Stimulated activated CD4-positive, alpha-beta T cell treated with anti-CD3 and anti-CD28 coated beads, Interleukin-15, amount 100 ng/mL, for 1 hour (primary cell): Measurements from ENCODE around the gene TMEM89.
A peak's percentile ranks its signal among the peaks of the same experiment; 100 is the strongest.

Source experiments
- DNase-seq, 2 donors: peaks; one replicate each; pipeline ENCODE4 v3.0.0-alpha.2; 2020; ENCODE audit warnings: low read depth in 1 of 2, low spot score in 1 of 2

The TMEM89 gene

GRCh38 chr3:48621461-48621869 lies at the start of gene TMEM89:
TSS of gene TMEM89 (minus strand) at chr3:48621769. CDS start at chr3:48621756, 13 bp downstream.
- no peak for DNase-seq

DNA sequence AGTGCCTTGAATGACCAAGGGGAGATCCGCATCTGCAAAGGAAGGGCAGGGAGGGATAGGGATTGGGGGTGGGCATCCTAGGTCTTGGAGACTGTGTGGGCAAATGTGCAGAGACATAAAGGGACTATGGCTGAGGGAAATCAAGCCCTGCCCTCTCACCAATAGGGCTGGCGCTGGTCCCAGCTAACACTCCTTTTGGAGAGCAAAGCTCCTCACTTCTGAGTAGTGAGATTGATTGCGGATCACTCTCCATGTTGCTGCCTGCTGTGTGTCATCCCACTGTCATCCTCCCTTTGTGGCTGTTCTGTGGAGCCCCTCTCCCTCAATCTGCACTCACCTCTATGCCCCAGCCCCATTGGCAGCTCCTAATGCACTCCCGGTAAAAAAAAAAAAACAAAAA lies 43.4 kb upstream of the TMEM89 start:
- DNase-seq = no peak

GRCh38 chr3:48664313-48664644 lies 42.7 kb upstream of the TMEM89 start:
- no peak for DNase-seq

GRCh38 chr3:48663489-48664312 lies 42.1 kb upstream of the TMEM89 start:
- peak; percentile 66 to 75 for DNase-seq

DNA sequence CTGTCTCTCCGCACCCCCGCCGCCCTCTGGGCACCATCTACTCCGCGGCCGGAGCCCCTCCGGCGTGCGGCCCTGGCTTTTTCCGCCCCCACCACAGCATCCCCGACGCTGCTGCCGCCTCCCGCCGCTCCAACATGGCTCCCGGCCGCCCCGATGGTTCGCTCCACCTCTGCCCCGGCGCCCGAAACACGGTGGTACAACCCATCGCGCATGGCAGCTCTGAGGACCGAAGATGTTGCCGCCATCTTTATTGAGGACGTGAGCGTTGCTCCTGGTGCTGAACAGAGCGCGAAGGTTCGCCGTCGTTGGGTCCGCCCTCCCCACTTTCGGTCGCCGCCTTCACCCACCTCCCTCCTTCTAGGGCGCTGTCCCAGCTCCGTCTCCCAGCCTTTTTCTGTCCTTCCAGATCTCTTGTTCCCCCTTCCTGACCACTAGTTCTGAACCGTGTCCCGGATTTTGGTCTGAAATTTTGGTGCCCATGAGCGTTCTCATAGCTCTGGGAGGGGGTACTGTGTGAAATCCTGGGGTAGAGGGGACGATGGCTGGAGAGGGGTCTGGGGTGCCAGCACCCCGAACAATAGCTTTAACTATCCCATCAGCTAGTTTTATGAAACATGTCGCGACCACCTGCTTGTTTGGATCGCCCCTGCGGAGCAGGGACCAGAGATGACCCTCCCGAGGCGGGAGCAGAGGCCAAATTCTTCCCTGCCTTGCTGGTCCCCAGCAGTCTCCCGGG lies 41.4 kb upstream of the TMEM89 start, which contains the start of gene CELSR3:
TSS of gene CELSR3 (minus strand) at position 134 of the 736 bp plus-strand sequence. CDS start 252 bp downstream, outside the sequence.
- peak in 1 of 2 donors; percentile 23 for DNase-seq

- DNase-seq = no peak
These were observed 40.7 kb upstream of the TMEM89 start for GRCh38 chr3:48662145-48662752.

DNA sequence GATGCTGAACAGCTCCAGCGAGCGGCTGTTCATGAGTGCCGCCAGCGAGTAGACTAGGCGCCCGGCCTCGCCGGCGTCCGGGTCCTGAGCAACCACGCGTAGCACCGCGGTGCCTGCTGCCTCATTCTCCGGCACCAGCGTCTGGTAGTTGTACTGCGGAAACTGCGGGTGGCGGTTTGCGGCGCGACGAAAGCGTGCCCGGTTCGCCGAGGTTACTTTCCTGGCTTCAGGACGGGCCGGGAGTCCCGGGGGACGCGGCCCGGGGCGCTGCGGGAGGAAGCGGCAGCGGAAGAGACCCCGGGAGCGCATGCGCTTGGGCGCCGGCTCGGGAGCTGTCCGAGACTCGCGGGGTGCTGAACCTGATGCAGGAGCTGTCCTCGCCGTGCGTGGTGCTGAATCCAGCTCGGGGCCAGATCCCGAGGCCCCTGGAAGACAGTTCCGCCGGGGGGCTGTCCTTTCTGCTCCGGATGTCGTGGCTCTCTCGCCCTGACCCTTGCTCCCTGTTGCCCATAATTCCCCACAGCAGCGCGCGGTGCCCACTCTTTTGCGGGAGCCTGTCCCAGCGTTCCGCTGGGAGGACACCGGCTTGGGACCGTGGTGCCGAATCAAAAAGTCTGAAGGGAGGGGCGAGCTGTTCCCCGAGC lies 40.1 kb upstream of the TMEM89 start:
- peak; percentile 48 to 68 for DNase-seq

DNA sequence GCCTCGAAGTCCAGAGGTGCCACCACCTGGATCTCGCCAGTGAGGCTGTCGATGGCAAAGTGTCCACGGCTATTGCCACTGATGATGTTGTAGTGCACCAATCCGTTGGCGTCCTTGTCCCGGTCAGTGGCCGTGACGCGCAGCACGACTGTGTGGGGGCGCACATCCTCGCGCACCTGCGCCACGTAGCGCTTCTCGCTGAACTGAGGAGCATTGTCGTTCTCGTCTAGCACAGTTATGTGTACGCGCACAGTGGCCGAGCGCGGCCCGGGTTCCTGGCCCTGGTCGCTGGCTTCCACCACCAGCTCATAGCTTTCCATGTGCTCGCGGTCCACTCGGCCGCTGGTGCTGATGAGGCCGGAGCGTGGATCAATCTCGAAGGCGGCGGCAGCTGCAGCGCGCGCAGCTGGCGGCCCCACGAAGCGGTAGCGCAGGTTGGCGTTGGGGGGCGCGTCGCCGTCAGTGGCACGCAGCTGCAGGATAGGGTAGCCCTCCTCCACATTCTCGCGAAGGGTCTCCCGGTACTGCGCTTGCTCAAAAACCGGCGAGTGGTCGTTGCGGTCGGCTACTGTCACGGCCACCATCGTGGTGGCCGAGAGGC lies 39.3 kb upstream of the TMEM89 start:
- DNase-seq = no peak

GRCh38 chr3:48656841-48657281 lies 35.3 kb upstream of the TMEM89 start:
- no peak for DNase-seq

- peak; percentile 75 to 79 for DNase-seq
These were observed 34.7 kb upstream of the TMEM89 start for GRCh38 chr3:48656061-48656840.

- peak; percentile 22 to 23 for DNase-seq
These were observed 34.0 kb upstream of the TMEM89 start for GRCh38 chr3:48655606-48656005.

- no peak for DNase-seq
These were observed 33.5 kb upstream of the TMEM89 start for GRCh38 chr3:48655063-48655462.

DNA sequence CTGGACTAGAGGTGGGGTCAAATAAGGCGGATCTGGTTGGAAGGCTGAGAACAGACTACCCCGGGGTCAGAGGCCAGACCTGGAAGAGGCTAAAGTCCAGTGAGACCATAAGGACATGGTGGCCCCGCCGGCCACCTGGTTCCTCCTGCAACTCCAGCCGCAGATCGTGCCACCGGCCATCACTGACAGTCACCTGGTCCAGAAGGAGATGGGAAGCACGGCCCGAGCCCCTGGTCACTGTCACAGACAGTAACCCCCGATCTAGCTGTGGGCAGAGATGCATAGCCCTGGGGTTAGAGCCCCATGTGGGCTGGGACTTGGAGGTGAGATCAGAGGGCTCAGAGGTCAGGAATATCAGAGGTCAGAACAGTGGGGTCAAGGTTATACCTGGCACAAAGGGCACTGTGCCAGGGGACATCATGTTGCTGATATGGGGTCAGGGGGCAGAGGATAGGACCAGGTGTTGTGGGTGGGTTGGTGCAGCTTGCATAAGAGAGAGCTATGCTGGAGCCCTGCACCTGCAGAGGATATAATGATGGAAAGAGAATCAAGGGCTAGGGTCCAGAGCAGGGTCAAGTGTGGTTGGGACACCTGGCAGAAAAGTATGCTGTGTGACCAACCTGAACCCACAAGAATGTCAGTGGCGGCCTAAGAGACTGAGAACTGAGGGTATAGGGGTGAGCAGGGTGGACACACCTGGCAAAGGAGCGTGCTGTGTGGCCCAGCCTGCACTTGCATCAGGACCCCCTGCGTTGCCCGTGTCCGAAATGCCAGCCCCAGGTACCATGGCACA lies 31.6 kb upstream of the TMEM89 start:
- DNase-seq = no peak

DNA sequence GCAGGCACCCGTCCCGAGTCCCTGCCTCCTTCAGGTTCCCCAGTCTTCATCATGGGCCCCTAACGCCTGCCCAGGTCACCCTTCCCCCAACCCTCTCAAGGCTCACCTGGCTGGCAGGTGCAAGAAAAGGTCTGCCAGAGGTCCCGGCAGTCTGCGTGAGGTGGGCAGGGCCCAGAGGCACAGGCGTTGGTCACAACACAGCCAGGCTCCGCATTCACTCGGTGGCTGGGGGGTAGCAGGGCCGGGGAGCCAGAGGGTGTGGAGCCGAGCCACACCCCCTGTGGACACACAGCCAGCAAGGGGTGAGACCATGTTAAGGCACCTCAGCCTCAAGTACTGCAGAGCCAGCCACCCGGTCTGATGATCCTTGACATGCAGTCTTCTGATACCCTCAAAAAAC lies 30.2 kb upstream of the TMEM89 start:
- no peak for DNase-seq

DNA sequence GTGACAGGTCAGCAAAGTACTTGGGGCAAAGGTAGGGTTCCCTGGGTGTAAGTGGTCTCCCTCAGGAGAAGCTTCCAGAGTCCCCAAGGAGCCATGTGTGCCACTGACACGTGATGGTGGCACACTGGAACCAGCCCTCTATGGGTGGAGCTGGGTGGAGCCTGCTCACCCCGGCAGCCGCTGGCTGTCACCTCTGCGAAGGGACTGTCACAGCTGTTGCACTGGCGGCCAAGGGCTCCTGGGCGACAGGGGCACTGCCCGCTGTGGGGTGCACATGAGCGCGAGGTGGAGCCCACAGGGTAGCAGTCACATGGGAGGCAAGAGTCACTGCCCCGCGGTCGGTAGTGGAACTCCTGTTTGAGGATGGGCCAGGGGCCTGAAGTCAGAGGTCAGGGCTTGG lies 29.2 kb upstream of the TMEM89 start:
- no peak for DNase-seq

- DNase-seq = no peak
These were observed 26.8 kb upstream of the TMEM89 start for GRCh38 chr3:48648188-48648850.

DNA sequence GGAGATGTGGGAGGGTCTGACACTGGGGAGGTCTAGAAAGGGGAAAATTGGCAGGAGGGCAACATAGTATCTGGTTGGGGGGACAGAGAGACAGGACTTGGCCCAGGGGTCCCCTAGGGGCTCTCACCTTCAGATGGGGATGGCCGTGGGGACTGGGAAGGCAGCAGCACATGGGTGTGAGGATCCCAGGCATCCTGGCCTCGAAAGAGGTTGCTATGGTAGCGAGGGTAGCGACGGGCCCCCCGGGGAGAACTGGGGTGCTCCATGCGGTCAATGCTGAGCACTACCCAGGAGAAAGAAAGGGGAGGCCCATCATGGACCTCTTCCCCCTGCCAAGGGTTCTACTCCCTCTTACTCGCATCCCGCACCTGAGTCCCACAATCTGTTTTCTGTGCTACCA lies 26.1 kb upstream of the TMEM89 start:
- DNase-seq = no peak

DNA sequence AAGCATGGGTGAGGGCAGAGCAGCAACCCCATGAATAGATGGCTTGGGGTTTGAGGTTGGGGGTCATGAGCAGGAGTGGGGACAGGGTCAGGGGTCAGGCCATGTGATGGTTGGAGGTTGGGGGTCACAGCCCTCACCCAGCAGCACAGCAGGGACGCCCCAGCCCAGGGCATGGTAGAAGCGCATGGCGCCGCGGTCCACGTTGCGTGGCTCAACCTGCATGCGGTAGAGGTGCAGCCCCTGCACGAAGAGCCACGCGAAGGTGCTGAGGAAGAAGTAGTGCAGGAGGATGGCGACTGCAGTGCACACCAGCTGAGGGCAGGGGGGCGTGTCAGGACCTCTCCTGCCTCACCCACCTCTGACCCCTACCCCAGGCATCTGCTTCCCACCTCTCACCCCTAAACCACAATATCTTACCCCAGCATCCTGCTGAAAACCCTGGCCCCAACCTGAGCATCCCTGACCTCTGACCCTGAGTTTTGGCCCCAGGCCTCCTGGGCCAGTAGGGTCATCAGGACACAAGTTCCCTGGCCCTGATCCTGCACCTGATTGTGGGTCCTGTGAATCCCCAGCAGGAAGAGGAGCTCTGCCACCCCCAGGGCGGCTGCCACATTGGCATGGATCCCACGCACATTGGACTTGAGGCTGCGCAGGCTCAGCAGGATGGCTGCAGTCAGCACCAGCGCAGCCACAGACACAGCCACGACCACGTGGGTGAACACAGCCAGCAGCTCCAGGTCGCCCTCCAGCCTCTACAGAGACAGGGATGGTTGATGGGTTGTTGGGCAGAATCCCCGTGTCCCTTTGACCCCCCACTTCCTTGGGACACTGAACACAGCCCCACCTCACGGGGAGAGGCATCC lies 23.6 kb upstream of the TMEM89 start:
- DNase-seq = no peak
